D721Med (cell line): Measurements from ENCODE around the gene SECTM1.

ENCODE experiments used
- DNase-seq: peaks from one replicate; pipeline ENCODE4 v3.0.0; 2011; ENCODE audit warnings: low spot score; ENCODE audit not compliant: insufficient read length
- FAIRE-seq: peaks from 2 replicates; lab custom pipeline; 2011; peaks lifted over from hg19 to GRCh38; lab: Jason Lieb, UNC
- TF ChIP-seq, protein P1 (sequence below): IDR thresholded peaks from 2 replicates; pipeline ENCODE4 v1.5.1; 2012; ENCODE audit warnings: mild to moderate bottlenecking, control low read depth; ENCODE audit not compliant: insufficient read depth; ENCODE audit errors: missing control alignments

SECTM1 gene

DNA sequence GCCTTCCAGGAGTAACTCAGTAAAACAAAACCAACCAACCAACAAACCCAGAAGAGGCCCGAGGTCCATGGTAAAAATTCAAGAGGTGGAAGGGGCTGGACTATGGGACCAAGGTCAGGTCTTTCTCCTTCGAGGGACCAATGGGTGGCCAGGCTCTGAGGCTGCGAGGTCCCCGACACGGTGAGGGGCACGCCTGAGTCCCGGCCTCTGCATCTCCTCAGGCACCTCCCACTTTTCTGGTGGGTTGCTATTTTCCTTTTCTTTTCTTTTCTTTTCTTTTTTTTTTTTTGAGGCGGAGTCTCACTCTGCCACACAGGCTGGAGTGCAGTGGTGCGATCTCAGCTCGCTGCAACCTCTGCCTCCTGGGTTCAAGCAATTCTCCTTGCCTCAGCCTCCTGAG, 34.1 kb downstream of the SECTM1 start:
- no peak for FAIRE-seq
- TF ChIP-seq, protein P1, sequence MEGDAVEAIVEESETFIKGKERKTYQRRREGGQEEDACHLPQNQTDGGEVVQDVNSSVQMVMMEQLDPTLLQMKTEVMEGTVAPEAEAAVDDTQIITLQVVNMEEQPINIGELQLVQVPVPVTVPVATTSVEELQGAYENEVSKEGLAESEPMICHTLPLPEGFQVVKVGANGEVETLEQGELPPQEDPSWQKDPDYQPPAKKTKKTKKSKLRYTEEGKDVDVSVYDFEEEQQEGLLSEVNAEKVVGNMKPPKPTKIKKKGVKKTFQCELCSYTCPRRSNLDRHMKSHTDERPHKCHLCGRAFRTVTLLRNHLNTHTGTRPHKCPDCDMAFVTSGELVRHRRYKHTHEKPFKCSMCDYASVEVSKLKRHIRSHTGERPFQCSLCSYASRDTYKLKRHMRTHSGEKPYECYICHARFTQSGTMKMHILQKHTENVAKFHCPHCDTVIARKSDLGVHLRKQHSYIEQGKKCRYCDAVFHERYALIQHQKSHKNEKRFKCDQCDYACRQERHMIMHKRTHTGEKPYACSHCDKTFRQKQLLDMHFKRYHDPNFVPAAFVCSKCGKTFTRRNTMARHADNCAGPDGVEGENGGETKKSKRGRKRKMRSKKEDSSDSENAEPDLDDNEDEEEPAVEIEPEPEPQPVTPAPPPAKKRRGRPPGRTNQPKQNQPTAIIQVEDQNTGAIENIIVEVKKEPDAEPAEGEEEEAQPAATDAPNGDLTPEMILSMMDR = no peak

DNA sequence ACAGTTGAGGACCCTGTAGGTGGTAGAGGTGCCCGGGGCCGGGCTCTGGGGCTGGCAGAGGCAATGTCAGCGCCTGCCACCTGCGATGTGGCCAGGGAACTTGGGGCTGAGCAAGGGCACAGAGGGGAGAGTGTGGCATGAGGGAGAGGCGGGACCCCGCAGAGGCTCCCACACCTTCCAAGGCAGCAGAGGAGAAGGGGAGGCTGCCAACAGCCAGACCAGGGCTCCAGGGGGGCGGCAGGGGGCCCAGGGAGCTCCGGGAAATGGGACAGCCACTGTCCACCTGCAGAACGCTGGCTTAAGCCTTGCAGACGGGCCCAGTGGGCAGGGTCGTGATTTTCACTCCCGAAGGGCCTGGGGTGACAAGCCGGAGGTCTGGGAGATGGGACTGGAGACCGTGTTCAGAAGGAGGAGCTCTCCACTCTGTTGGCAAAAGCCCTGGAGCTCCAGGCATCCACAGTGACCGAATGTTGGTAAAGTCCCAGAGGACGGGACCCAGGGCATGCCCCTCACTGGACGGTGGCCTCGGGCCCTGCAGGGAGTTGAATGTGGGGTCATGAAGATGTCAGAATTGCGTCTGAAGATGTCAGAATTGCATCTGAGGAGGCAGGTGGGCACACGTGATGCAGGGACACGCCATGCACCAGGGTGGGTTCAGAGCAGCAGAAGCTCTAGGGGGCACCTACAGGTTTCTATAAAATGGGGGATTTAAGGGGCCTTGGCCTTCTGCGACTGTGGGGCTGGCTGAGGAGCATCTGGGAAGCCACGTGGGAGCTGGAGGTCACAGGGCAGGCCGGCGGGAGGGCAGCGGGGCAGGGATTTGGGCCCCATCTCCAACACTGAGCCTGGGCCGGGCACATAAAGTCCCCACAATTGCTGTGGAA, 34.8 kb downstream of the SECTM1 start:
- DNase-seq (no peak), FAIRE-seq (no peak)
- TF ChIP-seq, protein P1 = no peak

More for the DNA sequence above, 34.1 kb downstream of the SECTM1 start:
- no peak for DNase-seq

DNA sequence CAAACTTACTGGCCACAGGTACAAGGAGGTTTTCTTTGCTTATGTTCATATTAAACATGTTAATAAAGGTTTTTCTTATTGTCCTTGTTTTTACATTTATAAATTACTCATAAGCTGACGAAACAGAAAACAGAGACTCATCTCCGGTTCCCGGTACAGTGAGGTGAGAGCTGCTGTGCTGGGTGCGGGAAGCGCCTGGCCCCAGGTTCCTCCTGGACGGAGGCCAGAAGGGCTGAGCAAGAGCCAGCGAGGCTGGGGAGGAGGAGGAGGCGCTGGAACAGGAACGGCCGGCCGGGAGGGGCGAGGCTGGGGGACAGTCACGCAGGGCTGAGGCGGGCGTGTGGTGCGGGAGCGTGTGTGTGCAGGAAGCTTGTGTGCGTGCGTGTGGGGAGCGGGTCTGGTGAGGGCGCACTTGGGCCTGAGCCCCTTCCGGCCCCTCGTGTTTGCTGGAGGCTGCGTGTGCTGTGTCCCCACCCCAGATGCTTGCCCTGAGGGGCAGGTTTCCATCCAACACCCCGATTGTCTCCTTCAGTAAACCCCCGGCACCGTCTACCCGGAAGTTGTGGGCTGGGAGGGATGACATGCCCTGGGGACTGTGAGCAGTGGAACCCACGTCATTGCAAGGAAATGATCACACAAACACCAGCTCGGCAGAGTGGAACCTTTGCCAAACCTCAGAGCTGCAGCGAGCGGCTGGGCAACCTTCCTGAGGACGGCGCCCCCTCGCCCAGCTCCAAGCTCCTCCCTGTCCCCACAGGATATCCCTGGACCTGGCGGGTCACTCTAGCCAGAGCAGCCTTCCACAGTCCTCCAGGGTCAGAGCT, 35.6 kb downstream of the SECTM1 start:
- no peak for FAIRE-seq
- TF ChIP-seq, protein P1 = no peak
- DNase-seq = no peak

DNA sequence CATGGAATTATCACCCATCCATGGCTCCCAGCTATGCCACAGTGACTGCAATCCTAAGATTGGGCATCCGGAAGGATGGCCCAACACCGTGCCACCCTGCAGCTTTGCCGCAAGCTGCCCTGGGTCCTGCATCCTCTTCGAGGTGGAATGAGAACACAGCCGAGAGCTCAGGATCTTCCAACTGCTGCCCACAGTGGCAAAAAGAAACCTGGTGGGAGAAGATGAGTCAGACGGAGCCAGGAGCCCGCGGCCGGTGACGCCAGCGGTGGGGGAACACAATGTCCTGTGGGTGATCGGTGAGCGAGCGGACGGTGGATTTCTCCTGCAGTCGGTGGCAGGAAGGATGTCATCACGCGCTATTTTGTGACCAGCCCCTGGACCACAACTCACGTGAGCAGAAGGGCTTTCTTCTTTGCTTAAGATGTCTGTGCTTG, 36.3 kb downstream of the SECTM1 start:
- FAIRE-seq (no peak), DNase-seq (no peak)
- TF ChIP-seq, protein P1 = no peak

DNA sequence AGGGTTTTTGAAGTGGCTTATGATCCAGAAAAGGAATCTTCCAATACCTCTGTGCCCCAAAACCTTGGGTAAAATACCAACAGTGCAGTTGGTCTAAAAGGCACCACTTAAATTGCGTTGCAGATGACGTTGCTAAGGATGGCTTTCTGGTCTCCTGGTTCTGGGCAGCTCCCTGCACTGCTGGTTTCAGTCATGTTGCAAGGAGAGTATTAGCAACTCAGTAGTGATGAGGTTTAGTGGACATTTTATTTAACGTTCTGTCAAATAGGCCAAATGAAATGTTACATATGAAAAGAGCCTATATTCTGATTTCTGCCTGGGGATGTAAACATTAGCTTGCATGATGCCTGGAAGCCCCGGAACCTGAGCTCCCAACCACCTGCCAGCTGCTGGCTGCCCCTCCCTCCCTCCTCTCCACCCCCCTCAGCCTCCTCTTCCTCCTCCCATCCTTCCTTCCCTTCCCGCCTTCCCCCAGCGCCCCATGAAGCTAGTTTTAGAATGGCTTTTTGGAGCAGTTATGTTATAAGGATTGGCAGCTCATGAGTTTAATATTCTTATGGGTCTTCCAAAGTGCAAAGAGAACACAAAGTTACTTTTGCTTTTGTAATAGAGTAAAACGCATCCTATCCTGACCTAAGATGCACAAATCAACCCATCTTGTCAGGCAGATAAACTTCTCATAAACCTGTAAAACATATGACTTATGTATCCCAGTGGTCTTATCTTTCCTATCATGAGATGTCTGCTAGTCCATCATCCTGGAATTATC, 36.9 kb downstream of the SECTM1 start:
- TF ChIP-seq, protein P1 = no peak
- DNase-seq = no peak
- no peak for FAIRE-seq

DNA sequence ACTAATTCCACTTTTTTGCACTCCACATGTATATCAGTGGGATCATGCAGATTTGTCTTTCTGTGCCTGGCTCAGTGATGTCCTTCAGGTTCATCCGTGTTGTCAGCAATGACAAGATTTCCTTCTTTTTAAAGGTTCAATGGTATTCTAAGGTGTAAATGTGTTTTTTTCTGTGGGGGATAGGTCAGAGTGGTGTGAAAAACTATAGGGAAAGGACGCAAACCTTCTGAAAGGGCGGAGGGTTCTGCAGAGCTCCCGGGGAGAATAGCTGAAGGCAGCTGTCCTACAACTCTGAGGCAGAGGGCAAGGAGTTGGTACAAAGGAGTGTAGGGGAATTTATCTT, 38.1 kb downstream of the SECTM1 start:
- no peak for FAIRE-seq
- TF ChIP-seq, protein P1 = no peak
- no peak for DNase-seq
